PC-3 (cell line): ENCODE measurements around the gene ZNF544.

Experiments used
- CTCF ChIP-seq: fragments of 300-600 bp; sonication (generic); conservative IDR thresholded peaks from 2 replicates; pipeline ENCODE4 v1.5.1; 2017; ENCODE audit warnings: antibody characterized with exemption, low read depth, mild to moderate bottlenecking, low read length
- EZH2phosphoT487 ChIP-seq: fragments of 300-600 bp; sonication (generic); IDR thresholded peaks from 2 replicates; pipeline ENCODE4 v1.6.1; 2018; ENCODE audit warnings: mild to moderate bottlenecking, antibody characterized with exemption, low read length, borderline replicate concordance

- no peak for TF ChIP-seq EZH2phosphoT487
- TF ChIP-seq CTCF = no peak
Measured at GRCh38 chr19:58227964-58228584, 640 bp upstream of the ZNF544 start.
